ENCODE data around the gene RBM11.
"Not testable (repeated sequence)": the region's sequence is repeated elsewhere in the genome, so short reads cannot be mapped to it uniquely, and the experiment has no call there.

Gene RBM11, protein sequence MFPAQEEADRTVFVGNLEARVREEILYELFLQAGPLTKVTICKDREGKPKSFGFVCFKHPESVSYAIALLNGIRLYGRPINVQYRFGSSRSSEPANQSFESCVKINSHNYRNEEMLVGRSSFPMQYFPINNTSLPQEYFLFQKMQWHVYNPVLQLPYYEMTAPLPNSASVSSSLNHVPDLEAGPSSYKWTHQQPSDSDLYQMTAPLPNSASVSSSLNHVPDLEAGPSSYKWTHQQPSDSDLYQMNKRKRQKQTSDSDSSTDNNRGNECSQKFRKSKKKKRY

GRCh38 chr21:14215971-14216641 is at the start of gene RBM11:
Gene RBM11, plus strand, starts transcription at chr21:14216157. Its CDS starts 30 bp downstream, at chr21:14216187.
- peak; percentile 70 to 75 for DNase-seq

DNA sequence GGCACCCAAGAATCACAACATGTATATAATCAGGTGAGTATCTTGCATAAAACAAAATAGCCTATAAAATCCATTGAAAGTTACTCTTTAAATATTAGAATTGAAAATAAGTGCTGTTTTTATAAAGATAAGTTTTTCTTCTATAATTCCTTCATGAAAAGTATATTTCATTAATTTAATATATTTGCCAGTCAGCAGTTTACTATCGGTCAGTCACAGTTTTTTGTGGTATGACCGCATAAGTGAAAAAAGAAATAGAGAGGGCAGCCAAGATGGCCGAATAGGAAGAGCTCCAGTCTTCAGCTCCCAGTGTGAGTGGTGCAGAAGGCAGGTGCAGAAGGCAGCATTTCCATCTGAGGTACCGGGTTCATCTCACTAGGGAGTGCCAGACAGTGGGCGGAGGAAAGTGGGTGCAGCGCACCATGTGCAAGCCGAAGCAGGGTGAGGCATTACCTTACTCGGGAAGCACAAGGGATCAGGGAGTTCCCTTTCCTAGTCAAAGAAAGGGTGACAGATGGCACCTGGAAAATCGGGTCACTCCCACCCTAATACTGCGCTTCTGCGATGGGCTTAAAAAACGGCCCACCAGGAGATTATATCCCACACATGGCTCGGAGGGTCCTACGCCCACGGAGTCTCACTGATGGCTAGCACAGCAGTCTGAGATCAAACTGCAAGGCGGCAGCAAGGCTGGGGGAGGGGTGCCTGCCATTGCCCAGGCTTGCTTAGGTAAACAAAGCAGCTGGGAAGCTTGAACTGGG is 49.3 kb upstream of the RBM11 start:
- DNase-seq: not testable (repeated sequence)

DNA sequence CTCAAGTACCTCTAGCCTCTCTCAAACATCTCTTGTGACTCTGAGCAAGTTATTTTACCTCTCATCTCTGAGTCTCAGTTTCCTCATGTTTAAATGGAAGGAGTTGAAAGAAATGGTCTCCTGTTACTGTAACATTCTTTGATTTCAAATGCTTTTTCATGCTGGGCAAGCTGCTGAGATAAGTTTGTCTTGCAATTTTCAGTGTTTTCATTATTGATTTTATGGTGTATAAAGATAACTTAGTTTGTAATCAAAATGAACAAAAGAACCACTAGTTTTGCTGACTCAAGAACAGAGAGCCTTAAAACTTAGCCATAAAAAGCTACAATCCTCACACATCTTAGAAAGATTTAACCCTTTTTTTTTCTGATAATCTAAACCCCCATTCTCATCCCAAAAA is 9.7 kb upstream of the RBM11 start:
- no peak for DNase-seq

- DNase-seq: no peak
These were observed 5.2 kb upstream of the RBM11 start, which contains the start of gene LIPI for GRCh38 chr21:14210738-14211137. Gene LIPI, minus strand, starts transcription at chr21:14210955. Its CDS starts 110 bp downstream, at chr21:14210845.

- DNase-seq: no peak
These were observed 2.8 kb upstream of the RBM11 start for GRCh38 chr21:14213164-14213563.

GRCh38 chr21:14223365-14223764 is 7.4 kb downstream of the RBM11 start:
- DNase-seq: no peak

GRCh38 chr21:14229399-14229798 is 13.4 kb downstream of the RBM11 start:
- no peak for DNase-seq

DNA sequence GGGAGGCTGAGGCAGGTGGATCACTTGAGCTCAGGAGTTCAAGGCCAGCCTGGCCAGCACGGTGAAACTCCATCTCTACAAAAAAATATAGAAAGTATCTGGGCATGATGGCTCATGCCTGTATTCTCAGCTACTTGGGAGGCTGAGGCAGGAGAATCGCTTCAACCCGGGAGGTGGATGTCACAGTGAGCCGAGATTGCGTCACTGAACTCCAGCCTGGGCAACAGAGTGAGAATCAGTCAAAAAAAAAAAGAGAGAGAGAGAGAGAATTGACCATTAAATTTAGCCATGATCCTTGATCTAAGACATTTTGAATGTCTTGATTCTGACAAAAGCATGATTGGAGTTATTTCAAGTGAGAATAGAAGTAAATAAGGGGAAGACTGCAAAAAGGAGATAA is 19.1 kb downstream of the RBM11 start:
- no peak for DNase-seq

- DNase-seq: no peak
These were observed 20.2 kb downstream of the RBM11 start for GRCh38 chr21:14236180-14236579.

- DNase-seq: no peak
These were observed 23.3 kb downstream of the RBM11 start for GRCh38 chr21:14239281-14239680.

- DNase-seq: peak in 1 of 2 donors; percentile 12
These were observed 25.3 kb downstream of the RBM11 start for GRCh38 chr21:14241297-14241696.

- no peak for DNase-seq
These were observed 27.5 kb downstream of the RBM11 start for GRCh38 chr21:14243461-14243860.

DNA sequence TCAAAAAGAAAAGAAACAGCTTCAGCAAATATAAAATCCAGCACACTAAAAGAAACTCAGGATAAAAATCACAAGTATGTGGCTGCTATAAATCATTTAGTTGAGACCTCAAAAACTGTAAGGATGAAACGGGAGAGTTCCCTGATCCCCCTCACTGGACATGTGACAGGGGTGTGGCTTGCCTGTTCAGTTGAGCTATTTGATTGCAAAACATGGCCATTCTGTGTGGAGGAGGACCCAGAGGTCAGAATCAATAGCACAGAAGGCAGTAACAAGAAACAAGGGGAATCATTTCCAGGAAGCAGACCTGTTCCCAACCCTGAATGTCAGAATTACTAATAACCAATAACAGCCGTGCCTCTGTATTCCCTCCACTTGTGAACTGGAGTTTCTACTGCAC is 27.9 kb downstream of the RBM11 start:
- no peak for DNase-seq

- no peak for DNase-seq
These were observed 29.0 kb downstream of the RBM11 start for GRCh38 chr21:14244911-14245310.

- DNase-seq: no peak
These were observed 29.8 kb downstream of the RBM11 start for GRCh38 chr21:14245711-14246110.

- no peak for DNase-seq
These were observed 35.4 kb downstream of the RBM11 start for GRCh38 chr21:14251336-14251735.

DNA sequence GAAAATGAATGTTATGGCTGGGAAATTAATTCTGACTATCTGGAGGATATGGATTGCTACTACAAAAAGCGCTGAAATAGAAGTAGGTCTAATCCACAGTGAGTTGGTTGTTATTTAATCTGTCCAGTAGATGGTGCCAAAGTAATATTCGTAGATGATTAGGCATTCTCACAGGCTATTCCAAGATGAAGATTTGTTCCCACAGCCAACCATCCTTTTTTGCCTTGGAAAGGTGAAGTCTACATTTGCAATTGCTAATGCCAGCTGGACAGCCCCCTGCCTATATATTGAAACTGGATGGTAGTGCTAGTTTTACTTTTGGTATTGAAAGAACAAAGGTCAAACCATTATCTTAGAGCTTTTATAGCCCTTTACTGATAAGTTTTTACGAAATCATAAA is 43.8 kb downstream of the RBM11 start:
- peak in 1 of 2 donors; percentile 26 for DNase-seq

DNA sequence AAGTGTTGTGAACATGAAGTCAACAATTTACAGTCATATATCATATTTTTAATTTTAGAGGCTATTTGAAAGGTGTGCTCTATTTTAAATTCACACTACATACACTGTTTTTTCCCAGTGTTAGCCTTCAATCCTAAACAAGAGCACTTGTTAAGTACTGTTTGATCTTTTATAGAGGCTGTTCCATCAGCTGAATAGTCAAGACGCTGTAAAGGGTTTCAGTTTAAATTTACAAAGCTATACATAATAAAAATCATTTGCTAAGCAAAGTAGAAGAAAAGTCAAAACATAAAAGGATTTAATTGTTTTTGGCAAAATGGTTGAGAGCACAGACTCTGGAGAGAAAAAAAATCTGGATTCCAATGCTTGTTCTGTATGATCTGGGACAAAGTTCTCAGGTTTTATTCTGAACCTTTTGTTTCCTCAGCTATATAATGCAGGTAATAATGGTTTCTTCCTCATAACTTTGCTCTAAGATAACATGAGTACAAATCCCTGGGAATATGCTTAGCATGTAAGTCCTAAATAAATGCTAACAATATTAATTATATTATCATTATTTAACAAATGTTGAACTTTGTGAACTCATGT is 44.3 kb downstream of the RBM11 start:
- DNase-seq: no peak

DNA sequence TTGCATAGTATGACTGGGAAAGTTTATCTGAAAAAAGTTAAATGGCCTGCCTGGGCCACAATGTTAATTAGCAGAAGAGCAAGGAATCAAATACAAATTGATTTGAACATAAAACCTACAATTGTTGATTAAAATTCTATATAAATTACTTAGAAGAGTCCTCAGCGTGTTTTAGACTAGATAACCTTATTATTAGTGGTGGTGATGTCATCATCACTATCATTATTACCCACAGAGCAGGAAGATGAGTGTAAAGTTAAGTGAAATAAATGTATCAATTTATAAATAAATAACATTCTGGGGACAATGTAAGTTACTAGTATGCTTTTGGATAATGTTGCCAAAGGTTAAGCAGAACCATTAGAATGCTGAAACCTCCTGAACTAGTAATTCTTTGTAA is 46.1 kb downstream of the RBM11 start:
- no peak for DNase-seq

DNA sequence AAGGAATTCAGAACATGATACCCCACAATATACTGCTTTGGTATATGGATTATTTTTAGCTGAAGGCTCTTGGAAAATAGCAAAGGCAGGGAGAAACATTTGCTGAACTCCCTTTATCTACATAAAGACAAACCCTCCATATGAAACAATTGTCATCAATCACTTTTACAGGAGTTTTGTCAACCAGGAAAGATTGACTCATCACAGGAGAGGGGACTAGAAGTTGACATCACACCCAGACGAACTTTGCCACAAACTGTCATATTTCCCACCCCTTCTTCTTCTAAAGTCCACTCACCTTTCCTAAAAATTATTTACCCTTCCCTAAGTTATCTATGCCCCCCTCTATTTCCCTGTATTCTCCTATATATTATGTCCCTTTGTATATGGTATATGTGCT is 47.9 kb downstream of the RBM11 start:
- no peak for DNase-seq

DNA sequence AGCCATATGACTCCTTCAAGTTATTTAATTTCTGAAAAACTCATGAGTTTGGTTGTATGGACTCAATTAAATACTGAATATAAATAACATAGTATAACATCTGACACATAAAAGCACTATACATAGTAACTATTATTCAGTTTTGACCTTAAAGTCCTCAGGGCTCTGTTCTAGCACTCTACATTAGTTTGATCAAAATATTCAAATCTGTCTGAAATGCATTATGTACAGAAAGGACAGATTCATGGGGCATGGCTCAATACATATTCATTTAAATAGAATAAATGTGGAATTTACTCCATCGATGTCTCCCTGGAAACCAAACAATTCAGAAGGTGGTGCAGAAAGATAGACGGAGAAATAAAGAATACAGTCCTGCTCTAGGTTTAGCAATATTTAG is 49.1 kb downstream of the RBM11 start:
- no peak for DNase-seq

DNA sequence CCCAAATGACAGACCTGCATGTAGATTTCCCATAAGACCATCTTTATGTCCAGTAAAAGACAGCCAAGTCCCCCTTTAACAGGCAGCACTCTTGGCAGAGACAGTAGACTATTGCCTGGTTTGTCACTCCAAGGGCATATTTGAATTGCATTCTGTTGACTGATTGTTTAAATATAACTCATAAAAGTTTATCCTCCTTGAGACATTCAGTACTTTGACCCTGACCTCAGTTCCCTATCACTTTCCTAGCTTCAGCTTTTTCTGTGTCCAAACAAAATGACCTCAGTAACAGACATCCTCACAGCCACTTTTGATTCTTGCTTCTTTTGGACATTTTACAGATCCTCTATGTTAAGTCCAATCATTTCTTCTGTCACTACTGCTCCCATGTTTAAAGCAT is 51.1 kb downstream of the RBM11 start:
- DNase-seq: no peak

DNA sequence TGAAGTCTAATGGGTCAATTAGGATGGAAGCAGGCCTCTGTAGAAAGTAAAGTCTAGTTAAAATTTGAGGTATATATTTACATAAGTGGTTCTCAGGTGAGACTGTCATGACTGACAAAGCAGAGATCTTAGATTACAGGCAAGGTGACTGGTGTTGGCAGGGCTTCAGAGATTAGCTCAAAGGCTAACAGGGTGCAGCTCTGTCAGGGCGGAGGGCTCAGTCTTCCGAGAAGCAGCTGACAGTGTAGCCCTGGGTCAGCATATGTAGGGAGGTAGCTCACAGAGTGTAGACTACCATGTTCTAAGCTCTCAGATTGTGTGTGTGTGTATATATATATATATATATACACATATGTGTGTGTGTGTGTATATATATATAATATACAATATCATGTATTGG is 54.7 kb downstream of the RBM11 start:
- no peak for DNase-seq
